ENCODE data around the gene UBE2E2.

The UBE2E2 gene

DNA sequence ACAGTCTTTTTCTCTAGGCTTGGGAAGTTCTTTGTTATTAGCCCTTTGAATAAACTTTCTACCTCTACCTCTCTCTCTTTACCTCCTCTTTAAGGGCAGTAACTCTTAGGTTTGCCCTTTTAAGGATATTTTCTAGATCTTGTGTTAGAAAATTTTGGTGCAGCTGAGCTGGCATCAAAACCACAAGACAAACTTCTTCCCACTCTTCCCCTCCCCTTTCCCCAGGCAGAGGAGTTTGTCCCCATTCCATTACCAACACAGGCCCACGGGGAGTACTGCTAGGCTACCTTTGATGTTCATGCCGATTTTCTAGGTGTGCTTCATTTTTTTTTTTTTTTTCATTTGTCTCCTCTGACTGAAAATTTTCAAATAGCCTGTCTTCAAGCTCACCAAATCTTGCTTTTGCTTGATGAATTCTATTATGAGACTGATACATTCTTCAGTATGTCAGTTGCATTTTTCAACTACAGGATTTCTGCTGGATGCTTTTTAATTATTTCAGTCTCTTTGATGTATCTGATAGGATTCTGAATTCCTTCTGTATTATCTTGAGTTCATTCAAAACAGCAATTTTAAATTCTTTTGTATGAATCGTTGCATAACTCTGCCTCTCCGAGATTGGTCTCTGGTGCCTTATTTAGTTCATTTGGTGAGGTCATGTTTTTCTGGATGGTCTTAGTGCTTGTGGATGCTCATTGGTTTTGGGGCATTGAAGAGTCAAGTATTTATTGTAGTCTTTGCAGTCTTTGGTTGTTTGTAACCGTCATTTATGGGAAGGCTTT lies 112.0 kb downstream of the UBE2E2 start:
- POLR2A ChIA-PET, result no interaction called here
- H3K4me3 ChIP-seq (ENCODE audit: low read depth, low read length), result no peak overlapping the region
- CTCF ChIA-PET, result no interaction called here
- no peak for TF ChIP-seq CTCF (IDR thresholded peaks at IDR 0.05; ENCODE audit: insufficient read depth, low read length, missing control alignments)
- DNase-seq (ENCODE audit: low read depth, low spot score), result no peak

DNA sequence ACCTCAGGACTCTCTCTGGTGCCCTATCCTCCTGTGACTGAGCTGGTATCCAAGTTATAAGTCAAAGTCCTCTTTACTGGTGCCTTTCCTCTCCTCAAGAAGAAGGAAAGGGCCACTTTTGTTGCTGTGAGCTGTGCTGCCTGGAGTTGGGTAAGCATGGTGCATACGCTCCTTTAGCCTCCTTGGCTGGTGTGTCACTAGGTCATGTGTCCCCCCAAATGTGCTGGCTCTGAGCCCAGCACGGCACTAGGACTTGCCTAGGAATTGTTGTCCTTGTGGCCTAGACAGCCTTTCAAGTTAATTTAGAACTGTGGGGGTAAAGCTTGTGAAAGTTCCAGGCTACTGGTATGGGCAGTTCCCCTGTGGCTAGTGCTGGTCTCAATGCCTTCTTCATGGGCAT lies 113.8 kb downstream of the UBE2E2 start:
- H3K4me3 ChIP-seq (ENCODE audit: low read depth, low read length), result no peak overlapping the region
- no peak for DNase-seq (ENCODE audit: low read depth, low spot score)
- TF ChIP-seq CTCF (IDR thresholded peaks at IDR 0.05; ENCODE audit: insufficient read depth, low read length, missing control alignments), result no peak
- ChIA-PET CTCF (interaction anchor here (1.3 kb wide), 1 partner anchor 20 kb away, joined by 3 read pairs; no protein-coding TSS in a partner anchor), POLR2A (no interaction called here)

DNA sequence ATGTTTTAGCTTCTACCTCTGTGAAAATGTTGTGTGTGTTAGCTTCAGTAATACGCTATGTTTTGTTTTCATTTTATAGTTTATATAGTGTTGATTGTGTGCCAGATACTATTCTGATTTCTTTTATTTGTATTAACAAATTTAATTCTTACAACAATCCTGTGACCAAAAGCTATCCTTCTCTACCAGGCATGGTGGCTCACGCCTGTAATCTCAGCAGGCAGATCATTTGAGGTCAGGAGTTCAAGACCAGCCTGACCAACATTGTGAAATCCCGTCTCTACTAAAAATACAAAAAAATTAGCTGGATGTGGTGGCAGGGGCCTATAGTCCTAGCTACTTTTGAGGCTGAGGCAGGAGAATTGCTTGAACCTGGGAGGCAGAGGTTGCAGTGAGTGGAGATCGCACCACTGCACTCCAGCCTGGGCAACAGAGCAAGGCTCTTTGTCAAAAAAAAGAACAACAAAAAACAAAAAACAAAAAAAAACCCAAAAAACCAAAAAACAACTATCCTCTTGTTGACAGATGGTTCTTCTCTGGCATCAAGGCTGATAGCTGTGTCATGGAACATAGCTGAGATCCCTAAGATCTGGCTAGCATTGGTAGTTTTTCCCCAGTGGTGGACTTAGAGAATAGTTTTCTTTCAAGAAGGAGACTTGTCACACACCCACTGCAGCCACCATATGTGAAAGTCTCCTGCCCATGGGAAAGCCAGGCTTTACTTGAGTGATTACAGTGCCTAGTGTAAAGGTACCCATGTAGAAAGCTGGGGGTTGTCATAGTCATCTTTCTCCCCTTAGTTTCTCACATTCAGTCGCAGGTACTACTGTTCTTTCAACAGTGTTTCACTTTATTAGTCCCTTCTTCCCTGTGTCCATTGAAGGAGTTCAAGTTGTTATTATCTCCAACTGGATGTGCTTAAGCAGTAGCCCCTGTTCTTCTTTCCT lies 116.5 kb downstream of the UBE2E2 start:
- DNase-seq (ENCODE audit: low read depth, low spot score), result no peak
- ChIA-PET POLR2A (no interaction called here), CTCF (interaction anchor here (1.1 kb wide), 1 partner anchor 13 kb away, joined by 3 read pairs; no protein-coding TSS in a partner anchor)
- no peak overlapping the region for H3K4me3 ChIP-seq (ENCODE audit: low read depth, low read length)
- TF ChIP-seq CTCF (IDR thresholded peaks at IDR 0.05; ENCODE audit: insufficient read depth, low read length, missing control alignments), result no peak

DNA sequence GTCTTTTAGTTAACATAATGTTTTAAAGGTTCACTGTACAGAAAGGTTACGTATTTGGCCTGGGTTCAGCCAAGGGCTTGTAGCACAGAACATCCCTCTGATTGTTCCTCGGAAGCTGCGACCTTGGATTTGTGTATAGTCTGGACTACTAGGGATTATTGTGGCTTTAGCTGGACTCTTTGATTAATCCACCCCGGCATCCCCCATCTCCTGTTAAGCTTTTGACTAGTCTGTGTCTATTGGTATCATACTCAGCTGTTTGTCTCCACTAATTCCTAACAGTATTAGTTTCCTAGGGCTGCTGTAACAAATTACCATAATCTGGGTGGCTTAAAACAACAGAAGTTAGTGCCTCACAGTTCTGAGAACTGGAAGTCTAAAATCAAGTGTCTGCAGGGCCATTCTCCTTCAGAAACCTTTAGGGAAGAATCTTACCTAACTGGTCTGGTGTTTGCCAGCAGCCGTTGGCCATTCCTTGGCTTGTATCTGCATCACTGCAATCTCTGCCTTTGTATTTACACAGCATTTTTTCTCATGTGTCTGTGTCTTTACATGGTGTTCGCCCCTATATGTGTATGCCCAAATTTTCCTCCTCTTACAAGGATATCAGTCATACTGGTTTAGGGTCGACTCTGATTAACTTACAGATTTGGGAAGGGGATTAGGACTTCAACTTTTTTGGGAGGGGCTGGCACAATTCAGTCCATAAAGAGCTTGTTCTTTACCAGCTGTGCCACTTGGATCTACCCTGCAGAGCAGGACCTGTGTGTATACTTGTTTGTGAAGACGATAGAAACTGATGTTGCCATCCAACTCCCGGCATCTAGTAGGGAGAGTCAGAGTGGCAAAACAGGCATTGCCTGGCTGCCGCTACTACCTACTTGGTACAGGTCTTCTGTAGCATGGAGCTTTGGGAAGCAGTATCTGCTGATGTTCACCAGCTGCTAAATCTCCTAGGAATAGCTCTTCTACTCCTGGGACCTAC lies 117.8 kb downstream of the UBE2E2 start:
- no peak for DNase-seq (ENCODE audit: low read depth, low spot score)
- CTCF ChIA-PET, result interaction anchor here (1.7 kb wide), 1 partner anchor 15 kb away, joined by 5 read pairs; no protein-coding TSS in a partner anchor
- POLR2A ChIA-PET, result no interaction called here
- TF ChIP-seq CTCF (IDR thresholded peaks at IDR 0.05; ENCODE audit: insufficient read depth, low read length, missing control alignments), result no peak
- H3K4me3 ChIP-seq (ENCODE audit: low read depth, low read length), result no peak overlapping the region

GRCh38 chr3:23324745-23325144 lies 121.6 kb downstream of the UBE2E2 start:
- POLR2A ChIA-PET, result no interaction called here

More at GRCh38 chr3:23324745-23325144, 121.6 kb downstream of the UBE2E2 start:
- DNase-seq (ENCODE audit: low read depth, low spot score), result no peak
- H3K4me3 ChIP-seq (ENCODE audit: low read depth, low read length), result no peak overlapping the region
- no peak for TF ChIP-seq CTCF (IDR thresholded peaks at IDR 0.05; ENCODE audit: insufficient read depth, low read length, missing control alignments)
- CTCF ChIA-PET, result no interaction called here
